HS-27A (cell line): ENCODE data around the gene LRCH4.
"Not testable (repeated sequence)": the region's sequence is repeated elsewhere in the genome, so short reads cannot be mapped to it uniquely, and the experiment has no call there.

Experiments
- DNase-seq: peaks from one replicate; pipeline ENCODE4 v3.0.0-alpha.2; 2012; ENCODE audit warnings: low read depth, missing footprints

The LRCH4 gene

GRCh38 chr7:100544967-100545359 lies 41.0 kb downstream of the LRCH4 start:
- no peak for DNase-seq

- DNase-seq, result no peak
These were observed 41.5 kb downstream of the LRCH4 start for GRCh38 chr7:100544386-100544785.

- no peak for DNase-seq
These were observed 42.3 kb downstream of the LRCH4 start for GRCh38 chr7:100543586-100543985.

GRCh38 chr7:100541309-100541708 lies 44.6 kb downstream of the LRCH4 start:
- DNase-seq, result not testable (repeated sequence)

GRCh38 chr7:100540073-100540723 lies 45.7 kb downstream of the LRCH4 start:
- DNase-seq, result no peak

- DNase-seq, result no peak
These were observed 46.4 kb downstream of the LRCH4 start for GRCh38 chr7:100539436-100540006.

- peak; percentile 84 for DNase-seq
These were observed 47.1 kb downstream of the LRCH4 start, which contains the start of gene AGFG2 for GRCh38 chr7:100538654-100539435. TSS of gene AGFG2 (plus strand) at chr7:100539203. CDS start at chr7:100539347, 144 bp downstream.

GRCh38 chr7:100538348-100538653 lies 47.6 kb downstream of the LRCH4 start:
- DNase-seq, result no peak

- not testable (repeated sequence) for DNase-seq
These were observed 49.2 kb downstream of the LRCH4 start for GRCh38 chr7:100536695-100537094.

GRCh38 chr7:100535982-100536381 lies 49.9 kb downstream of the LRCH4 start:
- DNase-seq, result not testable (repeated sequence)

GRCh38 chr7:100532165-100533022 lies 53.5 kb downstream of the LRCH4 start:
- DNase-seq, result no peak

- DNase-seq, result not testable (repeated sequence)
These were observed 57.6 kb downstream of the LRCH4 start for GRCh38 chr7:100528108-100528866.
